Upper lobe of right lung (tissue), 1 donor: ENCODE data around the gene MBTD1. TPM values are rescaled to one million over a fixed set of nuclear protein-coding genes. Genes with fewer than 3 reads are reported as not detected.

Experiments used
- ATAC-seq: fragments of 200-7000 bp; cut with Tn5 transposase; one replicate; pipeline ENCODE4 v1.9.1; 2020; ENCODE audit warnings: mild to moderate bottlenecking, moderate library complexity
- DNase-seq: peaks from one replicate; pipeline ENCODE4 v3.0.0-alpha.2; 2020
- H3K27ac ChIP-seq: fragments of 200-600 bp; one replicate; pipeline ENCODE4 v1.8.0; 2022
- H3K27me3 ChIP-seq: fragments of 200-600 bp; one replicate; pipeline ENCODE4 v1.8.0; 2022; ENCODE audit warnings: mild to moderate bottlenecking
- H3K36me3 ChIP-seq: fragments of 200-600 bp; one replicate; pipeline ENCODE4 v1.8.0; 2022
- H3K4me1 ChIP-seq: fragments of 200-600 bp; one replicate; pipeline ENCODE4 v1.8.0; 2022
- H3K4me3 ChIP-seq: fragments of 200-600 bp; one replicate; pipeline ENCODE4 v1.8.0; 2022; ENCODE audit warnings: mild to moderate bottlenecking
- H3K9me3 ChIP-seq: fragments of 200-600 bp; one replicate; pipeline ENCODE4 v1.8.0; 2022
- CTCF ChIP-seq: fragments of 200-600 bp; IDR thresholded peaks from one replicate; pipeline ENCODE4 v1.8.0; 2022; ENCODE audit warnings: antibody characterized with exemption
- intact Hi-C: fragments of 100-400 bp; cut with DNase I; formaldehyde crosslinking; loops from one replicate; pipeline ENCODE4 v1.11.0; 2022
- total RNA-seq: library from RNA; stranded (reverse); fragmentation: NEBNext Ultra II Directional; extraction: Animal tissue kit (Norgen Biotek cat#: 25700); gene quantifications from one replicate; pipeline ENCODE4 v1.2.1, GENCODE V29; 2021
- donor health status: DM: no; HTN: yes; CAD: no; lungs with severe emphysema.

Gene MBTD1
- total RNA-seq, 1 donor from 2014 or later, result 14.2 TPM

- no peak for ATAC-seq
- intact Hi-C loops, result no loop called here
- Histone ChIP-seq H3K36me3 (peaks cover 94% of the 10 kb centered on the region), H3K4me3 (no peak overlapping the region), H3K9me3 (no peaks in the 10 kb centered on the region), H3K27ac (no peak overlapping the region), H3K27me3 (no peaks in the 10 kb centered on the region), H3K4me1 (no peaks in the 10 kb centered on the region)
- DNase-seq, result no peak
- no peak for TF ChIP-seq CTCF
Observed at GRCh38 chr17:51217946-51218345, 41.9 kb downstream of the MBTD1 start.

GRCh38 chr17:51214920-51215319, 44.9 kb downstream of the MBTD1 start:
- Histone ChIP-seq H3K27me3 (no peaks in the 10 kb centered on the region), H3K36me3 (peaks cover 94% of the 10 kb centered on the region), H3K27ac (no peak overlapping the region), H3K4me1 (no peaks in the 10 kb centered on the region), H3K9me3 (no peaks in the 10 kb centered on the region), H3K4me3 (no peak overlapping the region)
- DNase-seq, result no peak
- no peak for ATAC-seq
- intact Hi-C loops, result no loop called here
- TF ChIP-seq CTCF, result no peak

GRCh38 chr17:51203838-51204237, 56.0 kb downstream of the MBTD1 start:
- intact Hi-C loops, result no loop called here
- DNase-seq, result no peak
- TF ChIP-seq CTCF, result no peak
- Histone ChIP-seq H3K27ac (no peak overlapping the region), H3K36me3 (peaks cover 93% of the 10 kb centered on the region), H3K27me3 (no peaks in the 10 kb centered on the region), H3K4me3 (no peak overlapping the region), H3K4me1 (no peaks in the 10 kb centered on the region), H3K9me3 (no peaks in the 10 kb centered on the region)
- no peak for ATAC-seq

GRCh38 chr17:51200846-51201245, 59.0 kb downstream of the MBTD1 start:
- no peaks in the 10 kb centered on the region for H3K9me3 ChIP-seq
- no peak overlapping the region for H3K4me3 ChIP-seq
- TF ChIP-seq CTCF, result no peak
- DNase-seq (no peak), ATAC-seq (no peak)
- no peaks in the 10 kb centered on the region for H3K27me3 ChIP-seq
- intact Hi-C loops, result no loop called here
- H3K27ac ChIP-seq, result no peak overlapping the region
- H3K4me1 ChIP-seq, result no peaks in the 10 kb centered on the region
- peaks cover 95% of the 10 kb centered on the region for H3K36me3 ChIP-seq

GRCh38 chr17:51200295-51200694, 59.6 kb downstream of the MBTD1 start:
- Histone ChIP-seq H3K27me3 (no peaks in the 10 kb centered on the region), H3K27ac (no peak overlapping the region), H3K4me3 (no peak overlapping the region), H3K36me3 (peaks cover 95% of the 10 kb centered on the region), H3K9me3 (no peaks in the 10 kb centered on the region), H3K4me1 (no peaks in the 10 kb centered on the region)
- no peak for ATAC-seq
- intact Hi-C loops, result no loop called here
- DNase-seq, result no peak
- no peak for TF ChIP-seq CTCF

- ATAC-seq (no peak), DNase-seq (no peak)
- no peaks in the 10 kb centered on the region for H3K9me3 ChIP-seq
- TF ChIP-seq CTCF, result no peak
- H3K4me1 ChIP-seq, result no peaks in the 10 kb centered on the region
- H3K27ac ChIP-seq, result no peak overlapping the region
- intact Hi-C loops, result no loop called here
- H3K27me3 ChIP-seq, result no peaks in the 10 kb centered on the region
- H3K4me3 ChIP-seq, result no peak overlapping the region
- peaks cover 92% of the 10 kb centered on the region for H3K36me3 ChIP-seq
Observed at GRCh38 chr17:51197754-51198153, 62.1 kb downstream of the MBTD1 start.
